CD4-positive, alpha-beta T cell (primary cell): ENCODE results near the gene MST1. TPM values are rescaled to one million over a fixed set of nuclear protein-coding genes. Genes with fewer than 3 reads are reported as not detected.

Experiments used
- ATAC-seq: fragments of 200-7000 bp; cut with Tn5 transposase; one replicate; pipeline ENCODE4 v1.10.0; 2022; ENCODE audit warnings: mild to moderate bottlenecking; ENCODE audit not compliant: poor library complexity
- CTCF ChIA-PET: fragments of 350-600 bp; sonication (Branson Sonifier 250); formaldehyde crosslinking; loops from one replicate; lab custom pipeline; 2021; ENCODE audit warnings: antibody characterized with exemption, inconsistent platforms; lab: Charles Lee
- POLR2A ChIA-PET: fragments of 350-600 bp; sonication (Branson Sonifier 250); formaldehyde crosslinking; loops from one replicate; lab custom pipeline; 2021; ENCODE audit warnings: antibody characterized with exemption, inconsistent platforms; lab: Charles Lee
- DNase-seq, 14 experiments: peaks; one replicate each; pipeline ENCODE4 v3.0.0-alpha.2; 2013 to 2020; ENCODE audit warnings: mixed read lengths in 2 of 14
- H3K27ac ChIP-seq, 2 donors: one replicate each; pipeline versions ENCODE4 v1.5.1 to v1.7.0; 2013; ENCODE audit warnings: low read length in 2 of 2, low read depth in 1 of 2, mild to moderate bottlenecking in 1 of 2
- H3K27me3 ChIP-seq, 2 experiments: 1 replicate in 1 of 2; 2 replicates in 1 of 2; pipeline versions ENCODE4 v1.6.1 to v1.7.0; 2013; ENCODE audit warnings: low read length in 2 of 2, control low read depth in 1 of 2, mild to moderate bottlenecking in 1 of 2, moderate library complexity in 1 of 2; ENCODE audit not compliant: insufficient read depth in 2 of 2, control insufficient read depth in 1 of 2
- H3K36me3 ChIP-seq: one replicate; pipeline ENCODE4 v1.6.1; 2013; ENCODE audit warnings: low read length, control low read depth; ENCODE audit not compliant: insufficient read depth
- H3K4me1 ChIP-seq: one replicate; pipeline ENCODE4 v1.6.1; 2013; ENCODE audit warnings: low read length, control low read depth; ENCODE audit not compliant: insufficient read depth
- H3K4me3 ChIP-seq: one replicate; pipeline ENCODE4 v1.5.1; 2013; ENCODE audit warnings: mild to moderate bottlenecking, low read length, moderate library complexity
- H3K9me3 ChIP-seq, 2 experiments: 1 replicate in 1 of 2; 2 replicates in 1 of 2; pipeline versions ENCODE4 v1.6.1 to v1.7.0; 2013; ENCODE audit warnings: low read length in 2 of 2, mild to moderate bottlenecking in 2 of 2, control low read depth in 1 of 2, moderate library complexity in 1 of 2; ENCODE audit not compliant: control insufficient read depth in 1 of 2, insufficient read depth in 1 of 2
- H3K27ac Mint-ChIP-seq: one replicate; pipeline ENCODE4 v1.8.0; 2020; ENCODE audit warnings: mixed read lengths
- H3K27me3 Mint-ChIP-seq: one replicate; pipeline ENCODE4 v1.8.0; 2021; ENCODE audit warnings: mixed read lengths
- H3K36me3 Mint-ChIP-seq: one replicate; pipeline ENCODE4 v1.8.0; 2021; ENCODE audit warnings: low read depth, mixed read lengths
- H3K4me1 Mint-ChIP-seq: one replicate; pipeline ENCODE4 v1.8.0; 2021; ENCODE audit warnings: low read depth, mixed read lengths
- H3K4me3 Mint-ChIP-seq: one replicate; pipeline ENCODE4 v1.8.0; 2020; ENCODE audit warnings: mild to moderate bottlenecking, mixed read lengths
- H3K9me3 Mint-ChIP-seq: one replicate; pipeline ENCODE4 v1.8.0; 2020; ENCODE audit warnings: mixed read lengths
- CTCF ChIP-seq: fragments of 200-600 bp; IDR thresholded peaks from one replicate; pipeline ENCODE4 v1.8.0; 2022; ENCODE audit warnings: antibody characterized with exemption, mild to moderate bottlenecking
- intact Hi-C, 2 experiments: fragments of 100-400 bp; cut with DNase I in 1 of 2; cut with micrococcal nuclease in 1 of 2; formaldehyde crosslinking; loops; one replicate each; pipeline versions ENCODE4 v1.15.1 to v1.9.0; 2023 to 2025; cut with DNase I, micrococcal nuclease
- total RNA-seq, 174 experiments: library from RNA in 2 of 174; stranded (reverse) in 2 of 174; gene quantifications; one replicate each; pipeline ENCODE4 v1.2.3 and lab custom pipeline; 2021 to 2026

Gene MST1
- total RNA-seq, 2 experiments from 2014 or later: 7.8 TPM

- peaks cover 6% of the 10 kb centered on the region for H3K4me1 Mint-ChIP-seq
- no peaks in the 10 kb centered on the region for H3K27me3 Mint-ChIP-seq
- H3K27ac ChIP-seq: no peak overlapping the region
- ATAC-seq: no peak
- no peak overlapping the region for H3K4me3 Mint-ChIP-seq
- intact Hi-C loops: loop anchor here in 1 of 2 experiments (5.0 kb wide), 1 partner anchor 203 kb away; no protein-coding TSS in a partner anchor
- H3K27ac Mint-ChIP-seq: no peak overlapping the region
- peaks cover 41% of the 10 kb centered on the region for H3K36me3 ChIP-seq
- H3K36me3 Mint-ChIP-seq: peaks cover 27% of the 10 kb centered on the region
- CTCF ChIA-PET: no interaction called here
- H3K4me1 ChIP-seq: peaks cover 5% of the 10 kb centered on the region
- TF ChIP-seq CTCF: no peak
- no peaks in the 10 kb centered on the region for H3K9me3 Mint-ChIP-seq
- H3K9me3 ChIP-seq: no peaks in the 10 kb centered on the region
- POLR2A ChIA-PET: no interaction called here
- DNase-seq: no peak
- no peak overlapping the region for H3K4me3 ChIP-seq
- H3K27me3 ChIP-seq: no peaks in the 10 kb centered on the region
Observed at GRCh38 chr3:49704629-49705028, 15.4 kb upstream of the MST1 start.

GRCh38 chr3:49703956-49704355 is 14.7 kb upstream of the MST1 start:
- ChIA-PET CTCF (interaction anchor here (0.7 to 1.6 kb wide), 6 partner anchors 15 to 200 kb away, joined by 3 to 5 read pairs (median 4); partner anchors contain the start of genes AMIGO3 and MST1R), POLR2A (no interaction called here)
- no peak for DNase-seq
- no peak overlapping the region for H3K27ac Mint-ChIP-seq
- Histone ChIP-seq H3K27me3 (no peaks in the 10 kb centered on the region), H3K4me1 (peaks cover 5% of the 10 kb centered on the region), H3K4me3 (no peak overlapping the region), H3K9me3 (no peaks in the 10 kb centered on the region), H3K36me3 (peaks cover 43% of the 10 kb centered on the region), H3K27ac (no peak overlapping the region)
- H3K36me3 Mint-ChIP-seq: peaks cover 27% of the 10 kb centered on the region
- intact Hi-C loops: loop anchor here (1.0 to 5.0 kb wide), 3 partner anchors 15 to 203 kb away; partner anchors contain the start of gene AMIGO3 (in 1 of the 2)
- H3K4me1 Mint-ChIP-seq: peaks cover 6% of the 10 kb centered on the region
- no peak for ATAC-seq
- no peak for TF ChIP-seq CTCF
- H3K27me3 Mint-ChIP-seq: no peaks in the 10 kb centered on the region
- no peaks in the 10 kb centered on the region for H3K9me3 Mint-ChIP-seq
- no peak overlapping the region for H3K4me3 Mint-ChIP-seq

GRCh38 chr3:49703443-49703927 is 14.2 kb upstream of the MST1 start:
- no peak overlapping the region for H3K27ac ChIP-seq
- intact Hi-C loops: loop anchor here (1.0 to 5.0 kb wide), 3 partner anchors 15 to 204 kb away; partner anchors contain the start of gene AMIGO3 (in 1 of the 2)
- ChIA-PET CTCF (interaction anchor here (0.7 to 1.6 kb wide), 6 partner anchors 16 to 201 kb away, joined by 3 to 5 read pairs (median 4); partner anchors contain the start of genes AMIGO3 and MST1R), POLR2A (no interaction called here)
- H3K4me3 ChIP-seq: no peak overlapping the region
- Mint-ChIP-seq H3K27me3 (no peaks in the 10 kb centered on the region), H3K4me3 (no peak overlapping the region), H3K4me1 (peaks cover 6% of the 10 kb centered on the region), H3K36me3 (peaks cover 27% of the 10 kb centered on the region), H3K9me3 (no peaks in the 10 kb centered on the region), H3K27ac (no peak overlapping the region)
- TF ChIP-seq CTCF: peak; percentile 75
- H3K27me3 ChIP-seq: no peaks in the 10 kb centered on the region
- H3K36me3 ChIP-seq: peaks cover 46% of the 10 kb centered on the region
- peaks cover 5% of the 10 kb centered on the region for H3K4me1 ChIP-seq
- DNase-seq: peak; percentile 46 to 85 (median 64)
- no peaks in the 10 kb centered on the region for H3K9me3 ChIP-seq
- peak; percentile 100 for ATAC-seq
